Endothelial cell of umbilical vein (primary cell): ENCODE results near the gene PPM1H. TPM values are rescaled to one million over a fixed set of nuclear protein-coding genes. Genes with fewer than 3 reads are reported as not detected.

Experiments used
- BruUV-seq: library from RNA; stranded (reverse); fragments of 400-500 nt; replicated peaks from 2 replicates; lab custom pipeline; 2021; lab: Mats Ljungman, UMichigan
- CTCF ChIA-PET: fragments of 300-600, 350-600 bp; sonication (Branson Sonifier 250); formaldehyde crosslinking; loops from one replicate; lab custom pipeline; 2021; ENCODE audit warnings: antibody characterized with exemption, inconsistent platforms; lab: Charles Lee
- POLR2A ChIA-PET: fragments of 300-600, 350-600 bp; sonication (Branson Sonifier 250); formaldehyde crosslinking; loops from one replicate; lab custom pipeline; 2021; ENCODE audit warnings: antibody characterized with exemption, inconsistent platforms; lab: Charles Lee
- DNase-seq: peaks from one replicate; pipeline ENCODE4 v3.0.0-alpha.2; 2011; ENCODE audit warnings: low read depth, low spot score
- FAIRE-seq: peaks from 2 replicates; lab custom pipeline; 2011; peaks lifted over from hg19 to GRCh38; lab: Jason Lieb, UNC
- H2AFZ ChIP-seq: 2 replicates; pipeline ENCODE4 v1.6.0; 2012; ENCODE audit warnings: low read depth, low read length, control low read depth, inconsistent platforms
- H3K27ac ChIP-seq: 2 replicates; pipeline ENCODE4 v1.5.1; 2011; ENCODE audit warnings: low read depth, mild to moderate bottlenecking, control low read depth, low read length, moderate library complexity; ENCODE audit not compliant: insufficient read depth
- H3K27me3 ChIP-seq, 2 experiments: 2 replicates each; pipeline versions ENCODE4 v1.6.0 to v1.6.1; 2011; ENCODE audit warnings: low read length in 2 of 2, mixed read lengths in 1 of 2; ENCODE audit not compliant: control insufficient read depth in 2 of 2, insufficient read depth in 2 of 2
- H3K36me3 ChIP-seq, 2 experiments: 2 replicates in 1 of 2; 3 replicates in 1 of 2; pipeline ENCODE4 v1.5.1; 2011; ENCODE audit warnings: low read length in 2 of 2, mild to moderate bottlenecking in 1 of 2, moderate library complexity in 1 of 2; ENCODE audit not compliant: control insufficient read depth in 2 of 2, insufficient read depth in 2 of 2; ENCODE audit errors: extremely low read depth in 1 of 2
- H3K4me1 ChIP-seq: 3 replicates; pipeline ENCODE4 v1.5.1; 2011; ENCODE audit warnings: mild to moderate bottlenecking, low read length; ENCODE audit not compliant: control insufficient read depth, insufficient read depth; ENCODE audit errors: extremely low read depth
- H3K4me2 ChIP-seq: 2 replicates; pipeline ENCODE4 v1.6.1; 2011; ENCODE audit warnings: low read length, control low read depth, mixed read lengths; ENCODE audit not compliant: insufficient read depth
- H3K4me3 ChIP-seq, 3 experiments: fragments of 200-600 bp in 1 of 3; sonication (generic), shearing (Covaris generic) in 1 of 3; replicated peaks in 1 of 3; 2 replicates each; pipeline ENCODE4 v1.5.1; 2011 to 2016; ENCODE audit warnings: control low read depth in 3 of 3, low read length in 3 of 3, mild to moderate bottlenecking in 2 of 3, inconsistent platforms in 1 of 3, low read depth in 1 of 3, moderate library complexity in 1 of 3; ENCODE audit not compliant: insufficient read depth in 1 of 3
- H3K79me2 ChIP-seq: 2 replicates; pipeline ENCODE4 v1.6.0; 2012; ENCODE audit warnings: low read length, inconsistent platforms; ENCODE audit not compliant: control insufficient read depth, insufficient read depth
- H3K9ac ChIP-seq: replicated peaks from 2 replicates; pipeline ENCODE3; 2011; ENCODE audit warnings: low read length, control low read depth; ENCODE audit not compliant: insufficient read depth; ENCODE audit errors: extremely low read depth
- H3K9me1 ChIP-seq: replicated peaks from 3 replicates; pipeline ENCODE4 v1.6.0; 2011; ENCODE audit warnings: mild to moderate bottlenecking, low read length; ENCODE audit not compliant: control insufficient read depth, insufficient read depth; ENCODE audit errors: extremely low read depth
- H3K9me3 ChIP-seq: replicated peaks from 2 replicates; pipeline ENCODE4 v1.5.1; 2012; ENCODE audit warnings: low read length, inconsistent platforms; ENCODE audit not compliant: control insufficient read depth, insufficient read depth
- H4K20me1 ChIP-seq: replicated peaks from 2 replicates; pipeline ENCODE3; 2011; ENCODE audit warnings: mild to moderate bottlenecking, low read length; ENCODE audit not compliant: control insufficient read depth, insufficient read depth; ENCODE audit errors: extremely low read depth
- EZH2 ChIP-seq: IDR thresholded peaks from 2 replicates; pipeline ENCODE4 v1.6.1; 2012; ENCODE audit warnings: borderline replicate concordance, low read depth, mild to moderate bottlenecking, moderate library complexity, low read length, inconsistent platforms; ENCODE audit not compliant: severe bottlenecking
- FOS ChIP-seq: IDR thresholded peaks from 2 replicates; pipeline ENCODE4 v1.6.1; 2011; ENCODE audit warnings: mild to moderate bottlenecking, low read length, moderate library complexity, borderline replicate concordance; ENCODE audit not compliant: insufficient read depth
- GATA2 ChIP-seq: IDR thresholded peaks from 2 replicates; pipeline ENCODE4 v1.7.0; 2011; ENCODE audit warnings: low read depth, mild to moderate bottlenecking, moderate library complexity, mixed read lengths, low read length; ENCODE audit not compliant: insufficient read length, insufficient read depth
- JUN ChIP-seq: IDR thresholded peaks from 2 replicates; pipeline ENCODE4 v1.6.1; 2011; ENCODE audit warnings: borderline replicate concordance, low read depth; ENCODE audit not compliant: insufficient read length, insufficient read depth
- MYC ChIP-seq: IDR thresholded peaks from one replicate; pipeline ENCODE4 v1.6.1; 2011; ENCODE audit warnings: mild to moderate bottlenecking, low read depth, low read length
- POLR2A ChIP-seq: IDR thresholded peaks from 2 replicates; pipeline ENCODE4 v1.6.1; 2012; ENCODE audit warnings: low read depth, mild to moderate bottlenecking, control low read depth, low read length
- POLR2AphosphoS5 ChIP-seq: IDR thresholded peaks from 2 replicates; pipeline ENCODE4 v1.6.1; 2012; ENCODE audit warnings: low read depth, mild to moderate bottlenecking, control low read depth, low read length, moderate library complexity; ENCODE audit not compliant: insufficient read depth
- dilution Hi-C: fragments of 300-500 bp; cut with MboI; formaldehyde crosslinking; loops from one replicate; pipeline ENCODE4 v1.15.0; 2019; ENCODE audit warnings: low sequenced_read_pairs; ENCODE audit not compliant: extremely low pct_ligation_motif_present
- intact Hi-C: fragments of 100-400 bp; cut with micrococcal nuclease; formaldehyde crosslinking; loops from one replicate; pipeline ENCODE4 v1.10.0; 2022
- polyA plus RNA-seq, 4 experiments: library from polyadenylated mRNA; depleted of rRNA in 3 of 4; stranded (reverse) in 3 of 4; unstranded in 1 of 4; fragments of >200 nt; gene quantifications; 2 replicates each; pipeline versions ENCODE4 v1.2.1 to v1.2.3, GENCODE V29; 2011 to 2012; ENCODE audit warnings: missing spikeins in 1 of 4
- total RNA-seq: library from RNA; stranded (reverse); gene quantifications from 2 replicates; pipeline ENCODE4 v1.2.3, GENCODE V29; 2021
- TF ChIP-seq, protein P1 (sequence below): IDR thresholded peaks from 2 replicates; pipeline ENCODE4 v1.6.1; 2011; ENCODE audit not compliant: insufficient read depth, insufficient read length
- TF ChIP-seq, protein P2 (sequence below), 2 donors: IDR thresholded peaks; 1 replicate in 1 of 2; 2 replicates in 1 of 2; pipeline ENCODE4 v1.5.1; 2011; ENCODE audit warnings: low read length in 2 of 2, mild to moderate bottlenecking in 2 of 2, moderate library complexity in 2 of 2, control low read depth in 1 of 2, inconsistent platforms in 1 of 2, low read depth in 1 of 2; ENCODE audit not compliant: insufficient read depth in 1 of 2; ENCODE audit errors: extremely low read depth in 1 of 2

PPM1H gene
- total and polyA plus RNA-seq, 2 donors (not counting 3 experiments of a cell fraction or from before 2014, with no cell fraction given) = 1.0 to 7.2 TPM

DNA sequence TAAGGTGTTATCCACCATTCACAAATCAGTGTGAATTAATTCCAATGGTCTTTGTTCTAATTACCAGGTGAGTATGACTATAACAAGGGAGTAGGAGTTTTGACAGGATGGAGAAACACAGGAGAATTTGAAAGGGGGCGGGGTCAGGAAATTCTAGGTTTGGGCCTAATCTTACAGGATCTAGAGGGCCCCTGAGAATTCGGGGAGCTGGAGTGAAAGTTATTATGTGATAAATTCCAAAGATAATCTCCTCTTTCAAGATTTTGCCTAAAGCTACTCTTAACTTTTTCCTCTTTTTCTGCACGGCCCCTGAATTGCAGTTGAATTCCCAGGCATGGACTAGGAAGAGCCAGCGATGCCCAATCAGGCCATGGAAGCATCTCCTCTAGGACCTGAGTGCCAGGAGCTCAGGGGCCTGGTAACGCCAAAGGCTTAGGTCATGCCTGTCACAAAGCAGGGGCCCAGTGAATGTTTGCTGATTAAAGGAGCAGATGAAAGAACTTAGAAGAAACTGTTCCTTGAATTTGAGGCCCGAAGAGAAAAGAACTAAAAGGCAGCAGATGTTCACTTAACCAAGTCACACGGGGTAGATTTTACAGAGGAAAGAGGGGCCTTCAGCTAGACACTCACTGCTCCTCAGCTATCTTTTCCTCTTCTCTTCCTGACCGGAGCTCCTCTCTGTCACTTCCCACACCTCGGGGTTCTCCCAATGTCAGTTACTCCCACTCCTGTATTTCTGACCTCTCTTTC lies 195.5 kb downstream of the PPM1H start:
- BruUV-seq = no TSS peak
- POLR2A ChIA-PET = no interaction called here

DNA sequence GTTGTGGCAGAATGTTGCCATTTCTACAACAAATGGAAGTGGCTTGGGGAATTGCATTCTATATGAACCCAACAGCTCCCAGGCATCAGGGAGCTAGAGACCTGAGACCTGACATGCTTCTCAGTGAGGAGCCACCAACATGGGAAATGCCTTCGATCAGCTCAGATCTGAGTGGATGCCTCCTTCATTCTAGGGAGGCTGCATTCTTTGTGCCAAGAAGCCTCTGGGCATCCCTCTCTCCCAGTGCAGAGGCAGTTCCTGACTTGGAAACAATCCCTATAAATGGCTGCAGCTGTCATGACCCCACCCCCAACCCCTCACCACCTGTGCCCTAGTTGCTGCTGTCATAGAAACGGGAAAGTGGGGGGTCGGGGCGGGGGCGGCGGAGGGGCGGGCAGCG lies 196.3 kb downstream of the PPM1H start:
- ChIA-PET CTCF (interaction anchor here (0.9 to 1.1 kb wide), 3 partner anchors 17 to 56 kb away, joined by 3 read pairs; no protein-coding TSS in a partner anchor), POLR2A (no interaction called here)
- Histone ChIP-seq H3K27me3 (no peaks in the 10 kb centered on the region), H3K36me3 (no peaks in the 10 kb centered on the region), H2AFZ (no peak overlapping the region), H3K9ac (no peak overlapping the region), H3K27ac (no peak overlapping the region), H4K20me1 (no peaks in the 10 kb centered on the region), H3K79me2 (no peaks in the 10 kb centered on the region), H3K4me2 (no peak overlapping the region), H3K4me1 (peaks cover 3% of the 10 kb centered on the region), H3K4me3 (no peak overlapping the region), H3K9me3 (no peaks in the 10 kb centered on the region), H3K9me1 (no peaks in the 10 kb centered on the region)
- DNase-seq (no peak), FAIRE-seq (no peak)
- TF ChIP-seq, protein P1, sequence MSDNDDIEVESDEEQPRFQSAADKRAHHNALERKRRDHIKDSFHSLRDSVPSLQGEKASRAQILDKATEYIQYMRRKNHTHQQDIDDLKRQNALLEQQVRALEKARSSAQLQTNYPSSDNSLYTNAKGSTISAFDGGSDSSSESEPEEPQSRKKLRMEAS = no peak
- TF ChIP-seq FOS = no peak
- TF ChIP-seq MYC = no peak
- TF ChIP-seq, protein P2, sequence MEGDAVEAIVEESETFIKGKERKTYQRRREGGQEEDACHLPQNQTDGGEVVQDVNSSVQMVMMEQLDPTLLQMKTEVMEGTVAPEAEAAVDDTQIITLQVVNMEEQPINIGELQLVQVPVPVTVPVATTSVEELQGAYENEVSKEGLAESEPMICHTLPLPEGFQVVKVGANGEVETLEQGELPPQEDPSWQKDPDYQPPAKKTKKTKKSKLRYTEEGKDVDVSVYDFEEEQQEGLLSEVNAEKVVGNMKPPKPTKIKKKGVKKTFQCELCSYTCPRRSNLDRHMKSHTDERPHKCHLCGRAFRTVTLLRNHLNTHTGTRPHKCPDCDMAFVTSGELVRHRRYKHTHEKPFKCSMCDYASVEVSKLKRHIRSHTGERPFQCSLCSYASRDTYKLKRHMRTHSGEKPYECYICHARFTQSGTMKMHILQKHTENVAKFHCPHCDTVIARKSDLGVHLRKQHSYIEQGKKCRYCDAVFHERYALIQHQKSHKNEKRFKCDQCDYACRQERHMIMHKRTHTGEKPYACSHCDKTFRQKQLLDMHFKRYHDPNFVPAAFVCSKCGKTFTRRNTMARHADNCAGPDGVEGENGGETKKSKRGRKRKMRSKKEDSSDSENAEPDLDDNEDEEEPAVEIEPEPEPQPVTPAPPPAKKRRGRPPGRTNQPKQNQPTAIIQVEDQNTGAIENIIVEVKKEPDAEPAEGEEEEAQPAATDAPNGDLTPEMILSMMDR (IDR thresholded peaks at IDR 0.05; ENCODE audit: extremely low read depth in 1 of 2, insufficient read depth in 1 of 2, low read depth in 1 of 2, low read length in 2 of 2) = no peak
- TF ChIP-seq GATA2 = no peak
- TF ChIP-seq JUN = no peak
- TF ChIP-seq POLR2A = no peak
- TF ChIP-seq EZH2 = no peak
- TF ChIP-seq POLR2AphosphoS5 = no peak
- BruUV-seq = no TSS peak
- intact Hi-C loops (no loop called here), dilution Hi-C loops (no loop called here)

More for the DNA sequence above, 195.5 kb downstream of the PPM1H start:
- Histone ChIP-seq H3K27me3 (no peaks in the 10 kb centered on the region), H3K36me3 (no peaks in the 10 kb centered on the region), H3K4me1 (no peaks in the 10 kb centered on the region), H2AFZ (no peak overlapping the region), H3K9me3 (no peaks in the 10 kb centered on the region), H3K4me2 (no peak overlapping the region), H3K9ac (no peak overlapping the region), H4K20me1 (no peaks in the 10 kb centered on the region), H3K27ac (no peak overlapping the region), H3K79me2 (no peaks in the 10 kb centered on the region), H3K4me3 (no peak overlapping the region), H3K9me1 (no peaks in the 10 kb centered on the region)
- TF ChIP-seq MYC = no peak
- no peak for TF ChIP-seq EZH2
- TF ChIP-seq GATA2 = no peak
- TF ChIP-seq POLR2A = no peak
- TF ChIP-seq, protein P1 = no peak
- TF ChIP-seq POLR2AphosphoS5 = no peak
- DNase-seq (no peak), FAIRE-seq (no peak)
- dilution Hi-C loops = no loop called here
- CTCF ChIA-PET = interaction anchor here (0.5 to 1.1 kb wide), 3 partner anchors 18 to 54 kb away, joined by 3 to 4 read pairs (median 3); no protein-coding TSS in a partner anchor
- intact Hi-C loops = no loop called here
